ENCODE measurements around the gene ZNF556. TPM values are rescaled to one million over a fixed set of nuclear protein-coding genes. Genes with fewer than 3 reads are reported as not detected.

ZNF556 gene
- 0.13 TPM for polyA plus RNA-seq
- long read RNA-seq, donor 1, result 0 reads
- long read RNA-seq, donor 2, result 0 reads
- long read RNA-seq, donor 3, result 0 reads
- long read RNA-seq, donor 4, result 0 reads
- long read RNA-seq, donor 5, result 0 reads
- long read RNA-seq, donor 6, result 0 reads
- long read RNA-seq, donor 7, result 0 reads
- long read RNA-seq, donor 8, result 0 reads
- long read RNA-seq, donor 9, result 0 reads
- long read RNA-seq, donor 10, result 0 reads
- long read RNA-seq, donor 11, result 0 reads

DNA sequence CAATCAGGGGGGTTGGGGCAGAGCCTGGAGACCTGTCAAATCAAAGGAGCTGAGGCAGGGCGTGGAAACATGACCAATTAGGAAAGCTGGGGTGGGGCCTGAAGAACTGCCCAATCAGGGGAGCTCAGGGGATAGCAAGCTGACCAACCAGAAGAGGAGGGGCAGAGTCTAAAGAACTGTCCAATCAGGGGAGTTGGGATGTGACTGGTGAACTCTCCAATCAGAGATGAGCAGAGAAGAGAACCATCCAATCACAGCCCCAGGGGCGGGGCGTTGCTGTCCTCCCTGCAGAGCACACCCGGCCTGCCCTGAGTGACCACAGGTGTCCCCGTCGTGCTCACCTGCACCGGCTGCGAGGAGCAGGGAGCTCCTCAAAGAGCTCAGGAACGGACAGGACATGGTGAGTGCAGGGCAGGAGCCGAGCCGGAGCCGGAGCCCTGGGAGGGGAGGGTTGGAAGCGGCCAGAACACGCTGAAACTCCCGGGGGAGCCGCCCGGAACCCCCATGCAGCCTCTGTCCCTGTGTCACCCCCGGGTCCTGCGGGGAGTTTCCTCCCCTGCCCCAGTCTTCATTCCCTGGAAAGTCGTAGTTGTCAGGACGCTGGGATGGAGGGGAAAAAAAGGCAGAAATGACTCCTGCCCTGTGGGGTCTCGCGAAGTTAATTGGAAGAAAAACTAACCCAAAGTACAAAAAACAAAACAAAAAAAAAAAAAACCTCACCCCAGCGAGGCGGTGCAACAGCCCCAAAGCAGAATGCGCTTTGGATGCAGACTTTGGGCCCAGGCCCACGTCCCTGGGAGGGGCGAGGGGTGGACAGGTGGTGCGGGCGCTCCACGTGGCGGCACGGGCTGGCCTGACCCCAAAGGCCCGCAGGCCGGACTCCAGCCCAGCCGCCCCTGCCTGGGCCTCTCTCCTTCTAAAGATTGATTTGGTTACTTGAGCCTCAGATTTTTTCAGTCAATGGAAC lies at the start of gene ZNF556:
Gene ZNF556 (plus strand): TSS at position 311 of the 967 bp plus-strand sequence. CDS start 87 bp downstream, at position 398.
- no peak within 1 kb of the TSS for H3K4me3 ChIP-seq (ENCODE audit: low read length)
- H3K27ac ChIP-seq (ENCODE audit: low read length), result no peak within 1 kb of the TSS
- no peak for DNase-seq

DNA sequence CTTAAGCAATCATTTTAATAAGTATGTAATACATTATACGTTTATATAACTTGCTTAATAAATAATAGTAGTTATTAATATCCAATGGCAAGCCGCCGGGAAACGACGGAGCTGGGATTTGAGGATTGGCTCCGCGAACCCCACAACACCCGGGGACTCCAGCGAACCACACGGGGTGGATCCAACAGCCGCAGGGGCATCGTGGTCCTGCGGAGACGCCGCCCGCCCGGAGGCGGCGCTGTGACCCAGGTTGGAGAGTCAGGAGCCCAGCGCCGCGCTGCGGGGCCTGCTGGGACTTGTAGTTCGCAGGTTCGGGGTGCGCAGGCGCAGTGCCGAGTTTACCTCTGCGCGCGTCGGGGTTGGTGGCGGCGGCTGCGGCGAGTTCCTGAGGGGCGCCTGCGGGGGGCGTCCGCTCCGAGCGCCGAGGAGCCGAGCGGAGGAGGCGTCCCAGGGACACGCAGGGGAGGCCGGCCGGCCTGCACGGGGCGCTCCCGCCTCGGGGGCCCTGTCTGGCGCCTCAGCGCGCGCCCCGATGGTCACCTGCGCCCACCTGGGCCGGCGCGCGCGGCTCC lies 47.5 kb upstream of the ZNF556 start, which contains the start of gene ZNF554:
Gene ZNF554 (plus strand): TSS at position 329 of the 572 bp plus-strand sequence. CDS start 204 bp downstream, at position 533.
- no CpG with 5 or more reads among the region's 64 CpGs for WGBS (ENCODE audit: insufficient coverage, low lambda C conversion rate)

More for the DNA sequence above, at the start of gene ZNF556:
- Histone ChIP-seq H3K36me3 (ENCODE audit: control insufficient read depth, insufficient read depth, low read length) (no peaks in the 10 kb centered on the region), H3K4me1 (ENCODE audit: control insufficient read depth, insufficient read depth, low read length) (no peaks in the 10 kb centered on the region), H3K27me3 (ENCODE audit: control insufficient read depth, insufficient read depth, low read length) (no peaks in the 10 kb centered on the region), H3K9me3 (ENCODE audit: control insufficient read depth, low read depth, low read length) (peaks cover 13% of the 10 kb centered on the region)
- WGBS (ENCODE audit: insufficient coverage, low lambda C conversion rate), result 94% methylated on average over 3 of the region's 36 CpGs

DNA sequence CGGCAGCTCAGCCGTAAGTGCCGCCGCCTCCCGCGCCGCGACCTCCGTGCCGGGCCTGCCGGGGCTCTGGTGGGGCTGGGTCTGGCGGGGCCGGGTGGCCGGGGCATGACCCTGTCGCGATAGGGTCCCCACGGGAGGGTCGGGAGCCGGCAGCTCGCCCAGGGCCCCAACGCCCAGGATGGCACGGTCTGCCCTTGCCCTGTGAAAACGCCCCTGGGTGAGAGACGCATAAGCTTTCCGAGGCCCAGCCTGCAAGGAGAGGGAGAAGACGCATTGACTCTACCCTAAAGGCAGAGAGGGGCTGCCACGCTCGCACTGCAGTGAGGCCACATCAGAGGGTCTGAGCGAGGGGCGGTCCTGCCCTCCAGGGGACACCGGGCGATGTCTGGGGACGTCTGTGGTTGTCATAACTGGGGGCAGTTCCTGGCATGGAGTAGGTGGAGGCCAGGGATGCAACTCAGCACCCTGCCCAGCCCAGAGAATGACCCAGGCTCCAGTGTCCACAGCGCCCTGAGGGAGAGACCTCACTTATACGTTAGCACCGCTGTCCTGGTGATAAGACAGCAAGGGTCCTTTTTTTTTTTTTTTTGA lies 46.9 kb upstream of the ZNF556 start:
- no peak for DNase-seq
- peak overlapping the region; percentile 83 for H3K4me3 ChIP-seq (ENCODE audit: low read length)
- no CpG with 5 or more reads among the region's 36 CpGs for WGBS (ENCODE audit: insufficient coverage, low lambda C conversion rate)

More for the DNA sequence above, 47.5 kb upstream of the ZNF556 start, which contains the start of gene ZNF554:
- H3K27ac ChIP-seq (ENCODE audit: low read length), result no peak within 1 kb of the TSS
- H3K4me1 ChIP-seq (ENCODE audit: control insufficient read depth, insufficient read depth, low read length), result no peaks in the 10 kb centered on the region
- H3K4me3 ChIP-seq (ENCODE audit: low read length), result peak within 1 kb of the TSS; percentile 83
- no peaks in the 10 kb centered on the region for H3K27me3 ChIP-seq (ENCODE audit: control insufficient read depth, insufficient read depth, low read length)
- peak; percentile 94 to 96 for DNase-seq
- H3K9me3 ChIP-seq (ENCODE audit: control insufficient read depth, low read depth, low read length), result peaks cover 3% of the 10 kb centered on the region
- H3K36me3 ChIP-seq (ENCODE audit: control insufficient read depth, insufficient read depth, low read length), result peaks cover 6% of the 10 kb centered on the region

DNA sequence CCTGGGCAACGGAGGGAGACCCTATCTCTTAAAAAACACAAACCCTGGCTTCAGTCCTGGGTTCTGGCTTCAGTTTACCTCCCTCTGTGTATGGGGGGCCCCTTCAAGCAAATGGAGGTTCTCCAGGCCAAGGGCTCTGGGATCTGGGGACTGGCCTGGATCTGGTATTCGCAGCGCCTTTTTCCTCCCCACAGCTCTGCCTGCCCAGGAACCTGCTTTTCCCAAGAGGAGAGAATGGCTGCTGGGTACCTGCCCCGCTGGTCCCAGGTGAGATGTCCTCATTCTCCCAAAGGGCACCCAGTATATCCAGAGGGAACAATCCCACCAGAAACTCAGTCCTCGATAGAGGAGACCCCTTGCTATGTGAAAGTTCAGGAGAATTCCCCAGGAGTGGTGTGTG lies 44.3 kb upstream of the ZNF556 start:
- Histone ChIP-seq H3K4me3 (ENCODE audit: low read length) (no peak overlapping the region), H3K9me3 (ENCODE audit: control insufficient read depth, low read depth, low read length) (no peaks in the 10 kb centered on the region), H3K27me3 (ENCODE audit: control insufficient read depth, insufficient read depth, low read length) (no peaks in the 10 kb centered on the region), H3K27ac (ENCODE audit: low read length) (no peak overlapping the region), H3K4me1 (ENCODE audit: control insufficient read depth, insufficient read depth, low read length) (no peaks in the 10 kb centered on the region), H3K36me3 (ENCODE audit: control insufficient read depth, insufficient read depth, low read length) (peaks cover 14% of the 10 kb centered on the region)
- no peak for DNase-seq
- no CpG with 5 or more reads among the region's 5 CpGs for WGBS (ENCODE audit: insufficient coverage, low lambda C conversion rate)

More for the DNA sequence above, 46.9 kb upstream of the ZNF556 start:
- H3K36me3 ChIP-seq (ENCODE audit: control insufficient read depth, insufficient read depth, low read length), result peaks cover 6% of the 10 kb centered on the region
- H3K4me1 ChIP-seq (ENCODE audit: control insufficient read depth, insufficient read depth, low read length), result no peaks in the 10 kb centered on the region
- H3K27ac ChIP-seq (ENCODE audit: low read length), result no peak overlapping the region
- peaks cover 3% of the 10 kb centered on the region for H3K9me3 ChIP-seq (ENCODE audit: control insufficient read depth, low read depth, low read length)
- no peaks in the 10 kb centered on the region for H3K27me3 ChIP-seq (ENCODE audit: control insufficient read depth, insufficient read depth, low read length)

DNA sequence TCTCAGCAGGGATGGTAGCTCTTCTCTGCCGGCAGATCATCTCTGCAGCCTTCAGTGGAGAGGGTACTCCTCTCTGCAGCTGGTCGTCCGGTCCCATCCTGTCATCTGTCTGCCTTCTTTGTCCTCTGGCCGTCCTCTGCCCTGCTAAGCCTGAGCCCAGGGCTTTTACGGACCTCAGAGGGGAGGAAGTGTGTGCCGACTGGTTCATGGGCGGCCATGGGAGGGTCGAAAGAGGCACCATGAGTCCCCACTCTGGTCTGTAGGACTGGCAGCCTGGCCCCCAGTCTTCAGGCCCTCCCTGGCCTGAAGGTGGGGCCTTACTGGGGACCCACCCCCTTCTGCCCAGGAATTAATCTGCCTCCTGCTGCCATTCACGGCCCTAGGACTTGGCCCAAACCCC lies 43.5 kb upstream of the ZNF556 start:
- Histone ChIP-seq H3K27me3 (ENCODE audit: control insufficient read depth, insufficient read depth, low read length) (no peaks in the 10 kb centered on the region), H3K9me3 (ENCODE audit: control insufficient read depth, low read depth, low read length) (no peaks in the 10 kb centered on the region), H3K27ac (ENCODE audit: low read length) (no peak overlapping the region), H3K4me3 (ENCODE audit: low read length) (no peak overlapping the region), H3K36me3 (ENCODE audit: control insufficient read depth, insufficient read depth, low read length) (peaks cover 22% of the 10 kb centered on the region), H3K4me1 (ENCODE audit: control insufficient read depth, insufficient read depth, low read length) (no peaks in the 10 kb centered on the region)
- WGBS (ENCODE audit: insufficient coverage, low lambda C conversion rate), result no CpG with 5 or more reads among the region's 9 CpGs
- no peak for DNase-seq

DNA sequence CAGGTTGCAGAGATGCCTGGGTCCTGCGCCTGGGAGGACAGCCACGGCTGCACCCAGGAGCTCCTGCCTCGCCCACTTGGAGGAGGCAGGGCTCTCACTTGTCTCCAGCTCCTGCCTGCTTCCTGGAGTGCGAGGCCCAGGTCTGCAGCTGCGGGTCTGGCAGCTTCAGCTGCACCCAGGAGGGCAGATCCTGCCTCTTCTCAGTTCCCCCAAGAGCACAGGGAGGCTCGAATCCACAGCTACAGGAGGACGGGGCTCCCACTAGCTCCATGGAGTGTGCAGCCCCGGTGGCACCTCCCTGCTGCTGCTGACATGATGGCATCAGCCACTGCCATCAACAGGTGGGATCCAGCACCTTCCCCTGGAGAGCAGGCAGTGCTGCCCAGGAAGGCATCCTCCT lies 43.0 kb upstream of the ZNF556 start:
- DNase-seq, result no peak
- Histone ChIP-seq H3K27me3 (ENCODE audit: control insufficient read depth, insufficient read depth, low read length) (no peaks in the 10 kb centered on the region), H3K36me3 (ENCODE audit: control insufficient read depth, insufficient read depth, low read length) (peaks cover 22% of the 10 kb centered on the region), H3K9me3 (ENCODE audit: control insufficient read depth, low read depth, low read length) (no peaks in the 10 kb centered on the region), H3K4me1 (ENCODE audit: control insufficient read depth, insufficient read depth, low read length) (no peaks in the 10 kb centered on the region), H3K27ac (ENCODE audit: low read length) (no peak overlapping the region), H3K4me3 (ENCODE audit: low read length) (no peak overlapping the region)
- WGBS (ENCODE audit: insufficient coverage, low lambda C conversion rate), result no CpG with 5 or more reads among the region's 8 CpGs

DNA sequence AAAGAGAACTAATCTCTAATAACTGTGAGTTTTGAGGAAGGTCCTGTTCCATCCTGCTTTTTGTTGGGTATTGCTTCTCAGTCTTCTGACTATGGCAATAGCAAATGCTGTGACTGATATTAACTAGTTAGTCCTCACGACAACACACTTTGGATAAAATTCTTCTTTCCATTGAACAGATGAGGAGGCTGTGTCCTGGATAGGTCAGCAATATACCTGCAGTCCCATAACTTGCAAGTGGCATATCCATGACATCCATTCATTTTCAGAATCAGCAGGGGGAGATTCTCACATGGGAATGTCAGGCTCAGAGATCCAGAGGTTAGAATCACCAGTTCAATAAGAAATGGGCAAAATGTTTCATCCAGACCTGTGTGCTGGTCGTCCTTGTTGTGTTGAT lies 40.1 kb upstream of the ZNF556 start:
- peaks cover 14% of the 10 kb centered on the region for H3K9me3 ChIP-seq (ENCODE audit: control insufficient read depth, low read depth, low read length)
- H3K4me1 ChIP-seq (ENCODE audit: control insufficient read depth, insufficient read depth, low read length), result no peaks in the 10 kb centered on the region
- H3K4me3 ChIP-seq (ENCODE audit: low read length), result no peak overlapping the region
- peaks cover 22% of the 10 kb centered on the region for H3K36me3 ChIP-seq (ENCODE audit: control insufficient read depth, insufficient read depth, low read length)
- WGBS (ENCODE audit: insufficient coverage, low lambda C conversion rate), result no CpG with 5 or more reads among the region's 2 CpGs
- H3K27ac ChIP-seq (ENCODE audit: low read length), result no peak overlapping the region
- DNase-seq, result no peak
- no peaks in the 10 kb centered on the region for H3K27me3 ChIP-seq (ENCODE audit: control insufficient read depth, insufficient read depth, low read length)

DNA sequence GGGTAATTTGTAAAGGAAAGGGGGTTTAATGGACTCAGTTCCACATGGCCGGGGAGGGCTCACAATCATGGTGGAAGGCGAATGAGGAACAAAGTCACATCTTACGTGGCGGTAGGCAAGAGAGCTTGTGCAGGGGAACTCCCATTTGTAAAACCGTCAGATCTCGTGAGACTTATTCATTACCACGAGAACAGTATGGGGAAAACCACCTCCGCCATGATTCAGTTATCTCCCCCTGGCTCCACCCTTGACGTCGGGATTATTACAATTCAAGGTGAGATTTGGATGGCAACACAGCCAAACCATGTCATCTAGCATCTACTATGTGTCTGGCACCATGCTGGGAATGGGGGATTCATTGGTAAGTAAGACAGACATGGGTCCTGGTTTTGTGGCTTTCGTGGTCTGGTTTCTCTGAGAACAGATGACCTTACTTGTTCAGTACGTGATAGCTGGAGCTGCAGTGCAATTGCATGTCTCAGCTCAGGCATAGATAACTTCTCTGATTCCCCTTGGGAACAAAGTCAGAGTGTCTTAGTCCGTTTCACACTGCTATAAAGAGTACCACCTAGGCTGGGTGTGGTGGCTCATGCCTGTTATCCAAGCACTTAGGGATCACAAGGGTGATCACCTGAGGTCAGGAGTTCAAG lies 39.2 kb upstream of the ZNF556 start:
- DNase-seq, result no peak
- Histone ChIP-seq H3K4me1 (ENCODE audit: control insufficient read depth, insufficient read depth, low read length) (no peaks in the 10 kb centered on the region), H3K27me3 (ENCODE audit: control insufficient read depth, insufficient read depth, low read length) (no peaks in the 10 kb centered on the region), H3K27ac (ENCODE audit: low read length) (no peak overlapping the region), H3K36me3 (ENCODE audit: control insufficient read depth, insufficient read depth, low read length) (peaks cover 29% of the 10 kb centered on the region), H3K4me3 (ENCODE audit: low read length) (no peak overlapping the region), H3K9me3 (ENCODE audit: control insufficient read depth, low read depth, low read length) (peaks cover 18% of the 10 kb centered on the region)
- no CpG with 5 or more reads among the region's 13 CpGs for WGBS (ENCODE audit: insufficient coverage, low lambda C conversion rate)

DNA sequence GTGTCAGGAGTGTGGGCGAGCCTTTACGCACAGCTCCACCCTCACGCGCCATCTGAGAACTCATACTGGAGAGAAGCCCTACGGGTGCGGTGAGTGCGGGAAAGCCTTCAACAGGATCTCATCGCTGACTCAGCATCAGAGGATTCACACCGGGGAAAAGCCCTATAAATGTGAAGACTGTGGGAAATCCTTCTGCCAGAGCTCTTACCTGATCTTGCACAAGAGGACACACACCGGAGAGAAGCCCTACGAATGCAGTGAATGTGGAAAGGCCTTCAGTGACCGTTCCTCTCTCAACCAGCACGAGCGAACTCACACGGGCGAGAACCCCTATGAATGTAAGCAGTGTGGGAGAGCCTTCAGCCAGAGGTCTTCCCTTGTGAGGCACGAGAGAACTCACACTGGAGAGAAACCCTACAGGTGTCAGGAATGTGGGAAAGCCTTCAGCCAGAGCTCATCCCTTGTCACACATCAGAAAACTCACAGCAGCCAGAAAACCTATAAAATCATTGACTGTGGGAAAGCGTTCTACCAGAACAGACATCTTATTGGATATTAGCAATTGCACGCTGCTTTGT lies 32.8 kb upstream of the ZNF556 start:
- Histone ChIP-seq H3K9me3 (ENCODE audit: control insufficient read depth, low read depth, low read length) (peaks cover 69% of the 10 kb centered on the region), H3K36me3 (ENCODE audit: control insufficient read depth, insufficient read depth, low read length) (peaks cover 30% of the 10 kb centered on the region)
- WGBS (ENCODE audit: insufficient coverage, low lambda C conversion rate), result 100% methylated on average over 3 of the region's 19 CpGs

More for the DNA sequence above, 32.8 kb upstream of the ZNF556 start:
- no peak overlapping the region for H3K27ac ChIP-seq (ENCODE audit: low read length)
- H3K4me1 ChIP-seq (ENCODE audit: control insufficient read depth, insufficient read depth, low read length), result no peaks in the 10 kb centered on the region
- H3K4me3 ChIP-seq (ENCODE audit: low read length), result no peak overlapping the region
- H3K27me3 ChIP-seq (ENCODE audit: control insufficient read depth, insufficient read depth, low read length), result no peaks in the 10 kb centered on the region
- DNase-seq, result no peak

Data from large intestine (tissue), 12 donors.